Smooth muscle cell (in vitro differentiated cells): ENCODE measurements around the gene DUSP16. TPM values are rescaled to one million over a fixed set of nuclear protein-coding genes. Genes with fewer than 3 reads are reported as not detected.
A peak's percentile ranks its signal among the peaks of the same experiment; 100 is the strongest.

ENCODE experiments used
- DNase-seq: peaks from one replicate; lab custom pipeline; 2025; ENCODE audit not compliant: unreplicated experiment; lab: John Stamatoyannopoulos, UW
- H2AFZ ChIP-seq: fragments of 200-600 bp; sonication (generic); 2 replicates; pipeline ENCODE4 v1.6.0; 2016; ENCODE audit warnings: antibody characterized with exemption, low read depth, mild to moderate bottlenecking
- H3F3A ChIP-seq: fragments of 200-600 bp; sonication (generic); 2 replicates; pipeline ENCODE4 v1.6.0; 2017; ENCODE audit warnings: antibody characterized with exemption, low read depth
- H3K27ac ChIP-seq: fragments of 200-600 bp; sonication (generic); 2 replicates; pipeline ENCODE4 v1.5.1; 2016; ENCODE audit warnings: low read depth, mild to moderate bottlenecking
- H3K27me3 ChIP-seq: fragments of 200-600 bp; sonication (generic); 2 replicates; pipeline ENCODE4 v1.6.1; 2016; ENCODE audit warnings: low read depth, mild to moderate bottlenecking
- H3K36me3 ChIP-seq: fragments of 200-600 bp; sonication (generic); 2 replicates; pipeline ENCODE4 v1.5.1; 2016; ENCODE audit warnings: low read depth
- H3K4me1 ChIP-seq: fragments of 200-600 bp; sonication (generic); 2 replicates; pipeline ENCODE4 v1.5.1; 2016; ENCODE audit warnings: low read depth
- H3K4me2 ChIP-seq: fragments of 200-600 bp; sonication (generic); 2 replicates; pipeline ENCODE4 v1.6.0; 2016; ENCODE audit warnings: mild to moderate bottlenecking
- H3K4me3 ChIP-seq: fragments of 200-600 bp; sonication (generic); 2 replicates; pipeline ENCODE4 v1.5.1; 2016; ENCODE audit warnings: mild to moderate bottlenecking
- H3K79me2 ChIP-seq: fragments of 200-600 bp; sonication (generic); 2 replicates; pipeline ENCODE4 v1.6.0; 2016; ENCODE audit warnings: low read depth, mild to moderate bottlenecking
- H3K9ac ChIP-seq: fragments of 200-600 bp; sonication (generic); 2 replicates; pipeline ENCODE4 v1.6.0; 2016; ENCODE audit warnings: low read depth
- H3K9me3 ChIP-seq: fragments of 200-600 bp; sonication (generic); replicated peaks from 2 replicates; pipeline ENCODE4 v1.5.1; 2016; ENCODE audit warnings: low read depth
- H4K20me1 ChIP-seq: fragments of 200-600 bp; sonication (generic); 2 replicates; pipeline ENCODE4 v1.6.0; 2016; ENCODE audit warnings: low read depth
- WGBS: methylation state at CpG from one replicate; pipeline ENCODE4 v1.1.7; 2016; ENCODE audit warnings: low lambda C conversion rate; 5-methylcytosine and 5-hydroxymethylcytosine counted together
- polyA plus RNA-seq: library from polyadenylated mRNA; unstranded; fragments of >200 nt; fragmentation: Nextera tagmentation; extraction: Ambion mirVana; gene quantifications from 2 replicates; pipeline ENCODE4 v1.2.1, GENCODE V29; 2016
- total RNA-seq: library from RNA; depleted of rRNA; stranded (reverse); fragments of >200 nt; gene quantifications from 2 replicates; pipeline ENCODE4 v1.2.3, GENCODE V29; 2014
- TF ChIP-seq, protein P1 (sequence below): fragments of 200-600 bp; sonication (generic); IDR thresholded peaks from 2 replicates; pipeline ENCODE4 v1.5.1; 2017; ENCODE audit warnings: borderline replicate concordance, mild to moderate bottlenecking, antibody characterized with exemption; ENCODE audit not compliant: insufficient read depth, poor library complexity, severe bottlenecking

Gene DUSP16
- total and polyA plus RNA-seq, 2 experiments from 2014 or later = 1.2 to 10.8 TPM

DNA sequence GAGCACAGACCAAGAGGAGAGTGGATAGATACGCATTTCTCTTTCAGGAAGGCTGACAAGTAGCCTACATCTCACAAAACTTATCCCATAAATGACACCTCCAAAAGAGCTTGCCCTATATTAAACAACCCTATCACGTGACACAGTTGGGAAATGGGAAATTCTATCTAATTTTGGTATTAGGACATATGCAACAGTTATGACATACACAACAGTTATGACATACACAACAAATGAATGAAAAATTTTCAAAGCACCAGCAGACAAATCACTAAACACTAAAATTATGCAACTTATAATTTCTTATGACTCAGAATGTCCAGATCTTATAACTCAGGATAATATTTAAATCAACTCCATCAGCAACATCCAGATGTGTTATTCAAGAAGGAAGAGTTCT, 54.1 kb downstream of the DUSP16 start:
- Histone ChIP-seq H4K20me1 (peaks cover 25% of the 10 kb centered on the region), H3K79me2 (peaks cover 14% of the 10 kb centered on the region), H2AFZ (no peak overlapping the region), H3F3A (peaks cover 24% of the 10 kb centered on the region), H3K27me3 (no peaks in the 10 kb centered on the region), H3K9me3 (no peaks in the 10 kb centered on the region), H3K4me2 (no peak overlapping the region), H3K4me1 (peaks cover 25% of the 10 kb centered on the region), H3K27ac (no peak overlapping the region), H3K9ac (no peak overlapping the region), H3K36me3 (no peaks in the 10 kb centered on the region), H3K4me3 (no peak overlapping the region)
- TF ChIP-seq, protein P1, sequence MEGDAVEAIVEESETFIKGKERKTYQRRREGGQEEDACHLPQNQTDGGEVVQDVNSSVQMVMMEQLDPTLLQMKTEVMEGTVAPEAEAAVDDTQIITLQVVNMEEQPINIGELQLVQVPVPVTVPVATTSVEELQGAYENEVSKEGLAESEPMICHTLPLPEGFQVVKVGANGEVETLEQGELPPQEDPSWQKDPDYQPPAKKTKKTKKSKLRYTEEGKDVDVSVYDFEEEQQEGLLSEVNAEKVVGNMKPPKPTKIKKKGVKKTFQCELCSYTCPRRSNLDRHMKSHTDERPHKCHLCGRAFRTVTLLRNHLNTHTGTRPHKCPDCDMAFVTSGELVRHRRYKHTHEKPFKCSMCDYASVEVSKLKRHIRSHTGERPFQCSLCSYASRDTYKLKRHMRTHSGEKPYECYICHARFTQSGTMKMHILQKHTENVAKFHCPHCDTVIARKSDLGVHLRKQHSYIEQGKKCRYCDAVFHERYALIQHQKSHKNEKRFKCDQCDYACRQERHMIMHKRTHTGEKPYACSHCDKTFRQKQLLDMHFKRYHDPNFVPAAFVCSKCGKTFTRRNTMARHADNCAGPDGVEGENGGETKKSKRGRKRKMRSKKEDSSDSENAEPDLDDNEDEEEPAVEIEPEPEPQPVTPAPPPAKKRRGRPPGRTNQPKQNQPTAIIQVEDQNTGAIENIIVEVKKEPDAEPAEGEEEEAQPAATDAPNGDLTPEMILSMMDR = no peak
- DNase-seq = no peak
- 80% methylated on average over 2 of the region's 2 CpGs for WGBS

- Histone ChIP-seq H3K4me3 (no peak overlapping the region), H3F3A (peaks cover 21% of the 10 kb centered on the region), H2AFZ (no peak overlapping the region), H3K27me3 (no peaks in the 10 kb centered on the region), H3K4me1 (peaks cover 25% of the 10 kb centered on the region), H3K79me2 (peaks cover 15% of the 10 kb centered on the region), H3K27ac (peak overlapping the region; percentile 77), H4K20me1 (peaks cover 29% of the 10 kb centered on the region), H3K9me3 (no peaks in the 10 kb centered on the region), H3K36me3 (no peaks in the 10 kb centered on the region), H3K4me2 (peak overlapping the region; percentile 81), H3K9ac (no peak overlapping the region)
- DNase-seq = no peak
- TF ChIP-seq, protein P1 = no peak
- 39% methylated on average over 1 of the region's 1 CpG for WGBS
Measured at GRCh38 chr12:12507121-12507520, 55.5 kb downstream of the DUSP16 start.

- no peak overlapping the region for H2AFZ ChIP-seq
- WGBS = 20% methylated on average over 3 of the region's 3 CpGs
- H3K4me1 ChIP-seq = peaks cover 25% of the 10 kb centered on the region
Measured at GRCh38 chr12:12506496-12506890, 56.2 kb downstream of the DUSP16 start.

More at GRCh38 chr12:12506496-12506890, 56.2 kb downstream of the DUSP16 start:
- no peaks in the 10 kb centered on the region for H3K27me3 ChIP-seq
- TF ChIP-seq, protein P1 = no peak
- peaks cover 21% of the 10 kb centered on the region for H3F3A ChIP-seq
- H3K9ac ChIP-seq = peak overlapping the region; percentile 40
- H3K27ac ChIP-seq = peak overlapping the region; percentile 77
- peak overlapping the region; percentile 36 for H3K4me3 ChIP-seq
- H3K79me2 ChIP-seq = peaks cover 15% of the 10 kb centered on the region
- no peak for DNase-seq
- H3K9me3 ChIP-seq = no peaks in the 10 kb centered on the region
- no peaks in the 10 kb centered on the region for H3K36me3 ChIP-seq
- peaks cover 34% of the 10 kb centered on the region for H4K20me1 ChIP-seq
- H3K4me2 ChIP-seq = peak overlapping the region; percentile 81
